HG03442 (cell line): ENCODE measurements around the gene GRM8.

Experiments
- ATAC-seq: cut with Tn5 transposase; IDR thresholded peaks from one replicate; pipeline ENCODE4 v1.9.1; 2021; ENCODE audit warnings: mild to moderate bottlenecking, moderate library complexity; ENCODE audit not compliant: unreplicated experiment

GRM8 gene

GRCh38 chr7:127039541-127039940 lies 213.2 kb downstream of the GRM8 start:
- no peak for ATAC-seq

GRCh38 chr7:127035203-127035849 lies 217.4 kb downstream of the GRM8 start:
- no peak for ATAC-seq

- ATAC-seq, result no peak
Observed at GRCh38 chr7:127034186-127034806, 218.4 kb downstream of the GRM8 start.

GRCh38 chr7:127029823-127030222 lies 222.9 kb downstream of the GRM8 start:
- no peak for ATAC-seq

- ATAC-seq, result no peak
Observed at GRCh38 chr7:127021857-127022256, 230.9 kb downstream of the GRM8 start.

- no peak for ATAC-seq
Observed at GRCh38 chr7:127021019-127021738, 231.6 kb downstream of the GRM8 start.

- no peak for ATAC-seq
Observed at GRCh38 chr7:127018889-127019288, 233.9 kb downstream of the GRM8 start.

- ATAC-seq, result no peak
Observed at GRCh38 chr7:127017196-127017595, 235.5 kb downstream of the GRM8 start.

GRCh38 chr7:127000725-127001124 lies 252.0 kb downstream of the GRM8 start:
- no peak for ATAC-seq

- no peak for ATAC-seq
Observed at GRCh38 chr7:126996659-126997058, 256.1 kb downstream of the GRM8 start.

GRCh38 chr7:126993626-126994213 lies 259.0 kb downstream of the GRM8 start:
- no peak for ATAC-seq

- ATAC-seq, result no peak
Observed at GRCh38 chr7:126988022-126988421, 264.7 kb downstream of the GRM8 start.

- ATAC-seq, result no peak
Observed at GRCh38 chr7:126979722-126980121, 273.0 kb downstream of the GRM8 start.

GRCh38 chr7:126978865-126979264 lies 273.9 kb downstream of the GRM8 start:
- no peak for ATAC-seq

GRCh38 chr7:126973066-126973465 lies 279.7 kb downstream of the GRM8 start:
- no peak for ATAC-seq

GRCh38 chr7:126972571-126972970 lies 280.2 kb downstream of the GRM8 start:
- ATAC-seq, result no peak

GRCh38 chr7:126959649-126960048 lies 293.1 kb downstream of the GRM8 start:
- no peak for ATAC-seq

- no peak for ATAC-seq
Observed at GRCh38 chr7:126958367-126958766, 294.4 kb downstream of the GRM8 start.

GRCh38 chr7:126957443-126957842 lies 295.3 kb downstream of the GRM8 start:
- ATAC-seq, result no peak

- ATAC-seq, result no peak
Observed at GRCh38 chr7:126953461-126953860, 299.3 kb downstream of the GRM8 start.

GRCh38 chr7:126948664-126949063 lies 304.1 kb downstream of the GRM8 start:
- ATAC-seq, result peak; percentile 43
